NCI-H748 treated with DMSO at 0.1 percent for 48 hours (cell line): ENCODE measurements around the gene SHISA5.

Source experiments
- DNase-seq: peaks from one replicate; lab custom pipeline; 2025; lab: John Stamatoyannopoulos, UW

The SHISA5 gene

GRCh38 chr3:48456456-48456855 lies 47.5 kb downstream of the SHISA5 start:
- no peak for DNase-seq

- DNase-seq = no peak
These were observed 52.7 kb downstream of the SHISA5 start for GRCh38 chr3:48451270-48451669.

GRCh38 chr3:48446425-48447193 lies 57.4 kb downstream of the SHISA5 start, which contains the start of gene ATRIP:
TSS of gene ATRIP (plus strand) at chr3:48446737. CDS start at chr3:48446846, 109 bp downstream.
- peak; percentile 71 for DNase-seq

- DNase-seq = no peak
These were observed 57.9 kb downstream of the SHISA5 start for GRCh38 chr3:48446043-48446424.

- DNase-seq = no peak
These were observed 58.6 kb downstream of the SHISA5 start for GRCh38 chr3:48445277-48445882.

- DNase-seq = no peak
These were observed 62.0 kb downstream of the SHISA5 start for GRCh38 chr3:48441940-48442339.

GRCh38 chr3:48440590-48440958 lies 63.4 kb downstream of the SHISA5 start:
- no peak for DNase-seq

- peak; percentile 95 for DNase-seq
These were observed 64.0 kb downstream of the SHISA5 start, which contains the start of the genes CCDC51 and TMA7 for GRCh38 chr3:48439820-48440589. TSS of gene CCDC51 (minus strand) at chr3:48440119. CDS start at chr3:48435128, 4,991 bp downstream. TSS of gene TMA7 (plus strand) at chr3:48440257. CDS start at chr3:48440297, 40 bp downstream.

- no peak for DNase-seq
These were observed 66.2 kb downstream of the SHISA5 start for GRCh38 chr3:48437812-48438211.

GRCh38 chr3:48436855-48437254 lies 67.1 kb downstream of the SHISA5 start:
- DNase-seq = no peak

GRCh38 chr3:48436477-48436787 lies 67.5 kb downstream of the SHISA5 start:
- DNase-seq = no peak

GRCh38 chr3:48435774-48436476 lies 68.0 kb downstream of the SHISA5 start:
- DNase-seq = peak; percentile 59

- DNase-seq = no peak
These were observed 68.8 kb downstream of the SHISA5 start for GRCh38 chr3:48435223-48435595.

GRCh38 chr3:48434591-48435222 lies 69.3 kb downstream of the SHISA5 start:
- DNase-seq = no peak

GRCh38 chr3:48433472-48434118 lies 70.4 kb downstream of the SHISA5 start:
- DNase-seq = no peak

GRCh38 chr3:48432411-48433371 lies 71.3 kb downstream of the SHISA5 start:
- no peak for DNase-seq

- no peak for DNase-seq
These were observed 72.5 kb downstream of the SHISA5 start for GRCh38 chr3:48431224-48432029.

GRCh38 chr3:48430708-48431101 lies 73.3 kb downstream of the SHISA5 start:
- no peak for DNase-seq
